Retina (tissue), 1 donor: ENCODE results near the gene AZIN2.
"Not testable (repeated sequence)": the region's sequence is repeated elsewhere in the genome, so short reads cannot be mapped to it uniquely, and the experiment has no call there.

Experiments used
- DNase-seq: peaks from one replicate; pipeline ENCODE4 v3.0.0-alpha.2; 2016

AZIN2 gene

DNA sequence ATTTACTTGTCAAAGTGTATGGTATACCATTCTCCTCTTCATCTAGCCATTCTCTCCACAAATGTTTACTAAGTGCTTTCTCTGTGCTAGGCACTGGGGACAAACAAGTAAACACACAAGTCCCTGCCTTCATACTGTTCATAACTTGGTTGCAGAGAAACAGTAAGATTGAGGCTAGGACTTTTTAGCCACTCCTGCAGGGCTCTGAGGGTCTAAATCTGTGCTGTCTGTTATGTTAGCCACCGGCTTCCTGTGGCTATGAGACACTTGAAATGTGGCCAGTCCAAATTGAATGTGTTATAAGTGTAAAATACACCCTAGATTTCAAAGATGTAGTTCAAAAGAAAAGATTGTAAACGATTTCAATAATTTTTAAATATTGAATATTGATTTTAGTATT is 50.2 kb downstream of the AZIN2 start:
- no peak for DNase-seq

DNA sequence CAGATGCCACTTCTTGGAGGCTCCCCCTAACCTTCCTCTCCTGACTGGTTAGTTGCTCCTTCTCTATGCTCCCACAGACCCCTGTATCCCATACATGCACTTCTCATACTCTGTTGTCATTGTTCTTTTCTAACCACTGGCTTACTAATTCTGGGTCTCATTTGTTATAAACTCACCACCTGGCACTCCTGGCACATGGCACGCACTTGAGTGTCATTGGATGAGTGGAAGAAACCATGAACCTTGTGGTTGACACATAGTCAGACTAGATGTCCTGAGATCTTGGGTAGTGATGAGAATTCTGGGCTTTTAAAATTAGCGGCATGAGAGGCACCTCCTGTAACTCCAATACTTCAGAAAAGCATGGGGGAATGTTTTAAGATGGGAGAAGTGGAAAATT is 51.6 kb downstream of the AZIN2 start:
- no peak for DNase-seq

DNA sequence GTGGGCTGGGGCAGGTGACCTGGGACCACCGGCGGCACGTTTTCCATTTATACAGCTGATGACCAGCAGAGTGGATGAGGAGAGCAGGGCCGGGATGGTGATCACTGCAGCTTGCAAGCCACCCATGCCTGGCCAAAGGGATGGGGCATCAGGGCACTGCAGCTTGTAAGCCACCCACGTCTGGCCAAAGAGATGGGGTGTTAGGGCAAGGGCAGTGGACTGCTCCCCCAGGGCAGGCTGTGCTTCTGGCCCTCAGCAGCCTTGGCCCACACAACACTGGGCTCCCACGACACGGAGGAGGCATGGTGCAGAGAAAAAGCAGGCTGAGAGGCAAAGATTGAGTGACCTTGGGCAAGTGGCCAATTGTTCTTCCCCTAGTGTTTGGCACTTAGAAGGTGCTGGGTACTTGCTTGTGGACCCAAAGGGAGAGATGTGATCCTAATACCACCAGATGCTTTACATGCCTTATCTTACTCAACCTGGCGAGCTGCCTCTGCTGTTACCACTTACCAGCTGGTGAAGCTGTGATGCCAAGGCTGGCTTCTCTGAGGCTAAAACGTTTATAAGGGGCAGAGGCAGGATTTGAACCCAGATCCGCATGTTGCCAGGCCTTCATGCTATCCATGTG is 52.6 kb downstream of the AZIN2 start:
- DNase-seq = no peak

GRCh38 chr1:33136041-33136440 is 55.1 kb downstream of the AZIN2 start:
- DNase-seq = not testable (repeated sequence)

DNA sequence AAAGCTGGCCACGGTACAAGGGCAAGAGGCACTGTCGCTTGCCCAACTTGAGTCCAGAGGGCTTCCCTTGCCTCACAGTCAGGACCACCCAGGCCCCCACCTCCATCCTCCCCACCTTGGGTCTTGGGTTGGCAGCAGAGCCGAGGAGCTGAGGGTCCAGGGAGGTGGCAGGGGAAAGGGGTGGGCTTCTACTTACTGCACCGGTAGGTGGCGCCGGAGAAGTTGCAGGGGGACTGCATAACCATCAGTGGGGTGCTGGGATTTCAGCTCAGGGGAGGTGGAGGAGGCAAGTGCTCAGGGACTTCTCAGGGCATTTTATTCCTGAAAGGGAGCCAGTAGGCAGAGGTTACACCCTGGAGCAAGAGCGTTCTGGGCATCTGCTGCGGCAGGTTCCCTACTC is 56.8 kb downstream of the AZIN2 start:
- peak; percentile 59 for DNase-seq

DNA sequence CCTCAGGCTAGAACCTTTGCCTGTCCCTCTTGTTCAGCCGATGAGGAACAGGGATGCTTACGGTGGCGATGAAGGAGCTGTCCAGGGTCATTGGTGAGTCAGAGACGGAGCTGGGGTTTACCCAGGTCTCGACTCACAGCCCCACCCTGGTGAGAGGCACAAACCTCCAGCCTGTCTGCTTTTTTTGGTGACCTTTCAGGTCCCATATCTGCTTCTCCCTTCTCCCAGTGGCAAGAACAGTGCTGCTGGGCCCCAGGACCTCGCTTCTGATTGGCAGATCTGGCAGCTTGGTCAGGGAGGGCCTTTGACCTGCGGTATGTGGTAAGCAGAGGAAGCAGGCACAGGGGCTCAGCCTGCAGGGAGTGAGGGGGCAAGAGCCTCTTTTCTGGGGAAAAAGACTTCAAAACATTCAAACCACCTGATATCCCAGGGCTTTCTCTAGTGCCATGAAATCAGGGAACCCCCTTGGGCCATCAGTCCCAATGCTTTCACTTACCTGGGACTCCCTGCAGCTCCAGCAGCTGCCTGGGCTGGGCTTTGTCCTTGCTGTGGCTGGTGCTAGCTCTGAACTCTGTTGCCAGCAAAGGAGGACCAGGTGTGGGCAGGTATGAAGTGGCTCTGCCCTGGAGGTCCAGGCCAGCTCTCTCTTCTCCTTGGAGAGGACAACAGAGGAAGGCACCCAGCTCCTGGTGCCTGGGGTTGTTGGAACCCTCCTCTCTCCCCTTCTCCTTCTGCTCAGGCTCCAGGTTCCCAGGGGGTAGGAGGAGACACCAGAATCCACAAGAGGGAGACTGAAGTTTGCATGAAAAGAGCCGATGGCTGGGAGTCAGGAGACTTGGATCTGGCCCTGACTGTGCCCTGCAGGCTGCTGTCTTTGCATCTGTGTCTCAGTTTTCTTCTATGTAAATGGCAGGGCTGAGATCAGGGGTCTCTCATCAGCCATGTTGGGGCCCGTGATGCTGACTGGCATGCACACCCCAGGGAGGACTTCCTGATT is 59.5 kb downstream of the AZIN2 start:
- no peak for DNase-seq

GRCh38 chr1:33141216-33141615 is 60.3 kb downstream of the AZIN2 start:
- DNase-seq = no peak

DNA sequence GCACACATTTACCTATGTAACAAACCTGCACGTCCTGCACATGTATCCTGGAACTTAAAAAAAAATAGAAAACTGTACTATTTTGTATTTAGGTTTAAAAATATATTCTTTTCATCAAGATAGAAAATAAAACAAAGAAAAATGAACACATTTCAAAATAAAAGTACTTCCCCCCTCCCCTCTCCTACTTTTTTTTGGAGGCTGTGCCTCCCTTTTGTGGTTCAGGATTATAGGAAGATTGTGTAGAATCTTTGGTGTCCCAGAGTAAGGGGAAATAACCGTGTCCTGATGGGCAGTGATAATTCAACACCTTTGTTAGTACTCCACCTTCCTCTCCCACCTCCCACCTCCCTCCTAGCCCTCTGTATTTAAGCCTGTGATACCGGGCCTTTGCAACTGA is 60.8 kb downstream of the AZIN2 start:
- DNase-seq = no peak

- no peak for DNase-seq
Measured at GRCh38 chr1:33142483-33143064, 61.6 kb downstream of the AZIN2 start.

DNA sequence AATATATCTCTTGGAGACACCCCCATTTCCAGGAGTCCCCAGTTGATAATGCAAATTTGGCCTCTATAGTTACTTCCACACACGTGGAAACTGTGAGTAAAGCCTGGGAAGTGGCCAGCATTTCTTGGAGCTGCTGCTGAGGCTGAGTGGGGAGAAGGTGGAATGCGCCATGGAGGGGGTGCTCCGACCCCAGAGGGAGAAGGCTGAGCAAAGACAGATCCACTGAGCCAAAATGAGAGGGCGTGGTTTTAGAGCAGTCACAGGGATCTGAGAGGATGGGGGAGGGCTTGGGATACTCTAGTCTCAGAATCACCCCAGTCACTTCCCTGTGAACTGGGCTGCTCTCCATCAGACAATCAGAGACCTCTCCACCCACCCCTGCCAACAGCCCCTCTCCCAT is 62.2 kb downstream of the AZIN2 start:
- DNase-seq = no peak

DNA sequence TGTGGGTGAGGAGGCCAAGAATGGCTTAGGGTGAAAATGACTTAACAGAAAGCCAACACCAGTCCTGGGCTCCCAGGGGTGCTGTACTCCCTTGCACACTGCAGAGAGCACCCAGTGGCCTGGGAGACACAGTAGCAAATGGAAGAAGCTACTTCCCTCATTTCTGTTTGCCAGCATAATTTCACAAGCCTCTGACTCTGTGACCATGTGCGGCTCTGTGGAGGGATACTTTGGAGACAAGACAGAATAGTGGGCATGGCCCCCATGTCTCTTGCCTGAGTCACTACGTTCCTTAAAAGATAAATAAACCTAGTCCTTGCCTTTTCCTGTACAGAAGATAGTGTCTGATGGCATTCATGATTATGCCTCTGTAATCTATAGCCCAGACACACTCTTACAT is 62.7 kb downstream of the AZIN2 start:
- DNase-seq = no peak

- DNase-seq = no peak
Measured at GRCh38 chr1:33146003-33146402, 65.0 kb downstream of the AZIN2 start.

DNA sequence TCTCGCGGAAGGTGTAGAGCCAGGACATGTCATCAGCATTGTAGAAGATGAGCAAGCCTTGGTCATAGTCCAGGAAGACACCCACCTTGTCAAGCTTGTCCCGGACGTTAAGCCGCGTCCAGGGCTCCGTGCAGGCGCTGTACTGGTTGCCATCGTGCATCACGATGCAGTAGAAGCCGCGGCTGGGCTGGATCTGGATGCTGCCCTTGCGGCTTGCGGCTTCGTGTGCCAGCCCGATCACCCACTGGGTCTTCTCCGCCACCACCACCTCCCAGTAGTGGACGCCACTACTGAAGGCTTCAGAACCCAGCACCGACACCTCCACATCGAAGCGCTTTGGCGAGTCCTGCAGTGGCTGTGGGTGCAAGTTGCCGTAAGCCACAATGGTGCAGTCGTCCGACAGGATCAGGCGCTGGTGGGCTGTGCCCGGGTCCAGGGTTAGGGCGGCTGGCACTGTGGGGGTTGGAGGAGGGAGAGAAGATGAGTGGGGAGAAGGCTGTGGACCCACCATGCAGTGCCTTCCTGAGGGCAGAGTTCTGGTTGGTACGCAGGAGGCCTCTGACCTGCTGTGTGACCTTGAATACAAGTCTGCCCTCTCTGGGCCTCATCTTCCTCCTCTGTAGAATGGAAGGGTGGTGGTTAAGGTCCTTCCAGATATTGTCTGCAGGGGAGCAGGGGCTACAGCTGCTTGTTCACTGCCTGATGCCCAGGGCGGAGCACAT is 66.5 kb downstream of the AZIN2 start:
- no peak for DNase-seq

- no peak for DNase-seq
Measured at GRCh38 chr1:33147997-33148314, 67.0 kb downstream of the AZIN2 start.

GRCh38 chr1:33148615-33149014 is 67.7 kb downstream of the AZIN2 start:
- no peak for DNase-seq

DNA sequence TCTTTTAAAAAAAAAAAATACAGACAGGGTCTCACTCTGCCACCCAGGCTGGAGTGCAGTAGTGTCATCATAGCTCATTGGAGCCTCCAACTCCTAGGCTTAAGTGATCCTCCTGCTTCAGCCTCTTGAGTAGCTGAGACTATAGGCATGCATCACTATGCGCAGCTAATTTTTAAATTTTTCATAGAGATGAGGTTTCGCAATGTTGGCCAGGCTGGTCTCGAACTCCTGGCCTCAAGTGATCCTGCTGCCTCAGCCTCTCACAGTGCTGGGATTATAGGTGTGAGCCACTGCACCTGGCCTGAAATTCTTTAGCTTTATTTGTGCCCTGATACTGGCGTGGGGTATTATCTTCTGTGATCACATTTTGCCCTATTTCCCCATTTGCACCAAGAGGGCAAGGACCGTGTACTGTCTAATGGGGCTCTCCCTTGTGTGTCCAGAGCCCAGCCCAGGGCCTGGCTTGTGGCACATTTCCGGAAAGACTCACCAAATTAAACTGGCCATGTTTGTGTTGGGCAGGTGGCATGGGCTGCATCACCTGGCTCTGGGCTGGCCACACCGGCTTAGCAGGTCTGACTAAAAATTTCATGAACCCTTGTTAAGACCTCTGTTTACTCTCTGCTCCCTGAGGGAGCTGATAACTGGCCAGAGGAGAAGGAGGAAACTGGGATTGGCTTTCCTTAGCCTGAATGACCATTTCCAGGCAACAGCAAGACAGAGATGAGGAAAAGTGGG is 68.7 kb downstream of the AZIN2 start:
- no peak for DNase-seq

GRCh38 chr1:33150522-33150921 is 69.6 kb downstream of the AZIN2 start:
- no peak for DNase-seq

DNA sequence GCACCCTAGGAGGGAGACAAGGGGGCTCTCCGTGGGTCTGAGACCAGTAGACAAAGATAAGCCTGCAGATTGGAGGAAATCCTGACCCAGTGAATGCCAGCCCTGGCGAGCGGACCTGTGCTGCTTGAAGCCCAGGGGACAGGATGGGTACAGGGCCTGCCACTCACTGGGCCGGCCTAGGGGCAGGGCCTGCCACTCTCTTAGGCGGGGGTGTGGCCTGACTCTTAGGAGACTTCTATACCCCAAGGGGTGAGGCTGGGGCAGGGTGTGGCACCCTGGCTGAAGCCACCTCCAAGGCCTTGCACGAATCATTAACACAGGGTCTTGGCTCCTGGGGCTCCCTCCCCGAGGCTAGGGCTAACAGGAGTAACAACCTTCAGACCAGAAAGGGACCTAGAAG is 70.2 kb downstream of the AZIN2 start:
- DNase-seq = no peak

- DNase-seq = peak; percentile 41
Measured at GRCh38 chr1:33152685-33153432, 71.9 kb downstream of the AZIN2 start.

DNA sequence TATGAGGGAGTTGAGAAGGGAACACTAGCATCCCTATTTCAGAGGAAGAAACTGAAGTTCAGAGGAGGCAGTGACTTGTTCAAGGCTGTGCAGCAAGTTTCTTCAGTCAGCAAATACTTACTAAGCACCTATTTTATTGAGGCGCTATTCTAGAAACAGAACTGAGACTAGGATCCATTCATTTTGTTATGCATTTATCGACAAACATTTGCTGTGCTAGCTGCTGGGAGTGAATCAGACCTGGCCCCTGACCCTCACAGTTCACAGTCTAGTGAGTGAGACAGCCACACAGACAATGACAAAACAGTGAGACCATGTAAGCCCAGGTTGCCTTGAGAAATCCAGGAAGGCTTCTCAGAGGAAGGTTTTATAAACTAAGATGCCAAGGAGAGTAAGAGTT is 72.7 kb downstream of the AZIN2 start:
- DNase-seq = no peak

DNA sequence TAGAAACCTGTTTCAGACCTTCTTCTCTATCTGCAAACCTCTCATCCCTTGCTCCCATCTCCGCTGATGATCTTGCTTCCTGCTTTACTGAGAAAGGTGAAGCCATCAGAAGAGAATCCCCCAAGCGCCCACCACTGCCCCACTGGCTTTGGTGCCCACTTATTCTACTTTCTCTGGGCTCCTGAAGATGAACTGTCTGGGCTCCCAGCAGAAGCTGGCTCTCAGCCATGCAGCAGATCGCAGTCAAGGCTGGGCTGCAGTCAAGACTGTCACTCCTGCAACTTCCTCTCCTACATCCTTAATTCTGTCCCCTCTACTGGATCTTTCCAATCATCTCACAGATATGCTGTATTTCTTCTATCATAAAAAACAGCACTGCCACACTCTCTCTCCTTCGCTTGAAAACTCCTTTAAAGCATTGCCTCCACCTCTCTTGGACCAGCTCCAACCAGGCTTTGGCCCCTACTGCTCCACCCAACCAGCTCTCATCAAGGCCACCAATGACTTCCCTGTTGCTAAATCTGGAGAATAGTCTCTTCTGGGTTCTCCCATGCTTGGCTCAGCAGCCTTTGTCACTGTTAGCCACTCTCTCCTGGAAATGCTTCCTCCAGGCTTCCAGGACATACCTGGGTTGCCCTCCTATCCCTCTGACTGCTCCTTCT is 75.1 kb downstream of the AZIN2 start:
- no peak for DNase-seq
